Neutrophil (primary cell): ENCODE measurements around the gene WAC.
"Not testable (repeated sequence)": the region's sequence is repeated elsewhere in the genome, so short reads cannot be mapped to it uniquely, and the experiment has no call there.

Experiments used
- H3K27ac ChIP-seq: fragments of 200-600 bp; sonication (generic); 2 replicates; pipeline ENCODE4 v1.5.1; 2016; ENCODE audit warnings: mild to moderate bottlenecking, moderate library complexity
- H3K27me3 ChIP-seq: fragments of 200-600 bp; sonication (generic); 2 replicates; pipeline ENCODE4 v1.6.0; 2016; ENCODE audit warnings: mild to moderate bottlenecking
- H3K36me3 ChIP-seq: fragments of 200-600 bp; sonication (generic); 2 replicates; pipeline ENCODE4 v1.5.1; 2017
- H3K4me1 ChIP-seq, 2 experiments: fragments of 200-600 bp in 1 of 2; sonication (generic) in 1 of 2; 1 replicate in 1 of 2; 2 replicates in 1 of 2; pipeline versions ENCODE4 v1.5.1 to v1.6.1; 2013 to 2016; ENCODE audit warnings: low read depth in 1 of 2, low read length in 1 of 2, mild to moderate bottlenecking in 1 of 2, moderate library complexity in 1 of 2; ENCODE audit not compliant: control insufficient read depth in 1 of 2, insufficient read depth in 1 of 2
- H3K4me3 ChIP-seq, 2 experiments: fragments of 200-600 bp in 1 of 2; sonication (generic) in 1 of 2; 1 replicate in 1 of 2; 2 replicates in 1 of 2; pipeline ENCODE4 v1.5.1; 2013 to 2016; ENCODE audit warnings: low read depth in 1 of 2, low read length in 1 of 2, mild to moderate bottlenecking in 1 of 2, moderate library complexity in 1 of 2
- H3K9me3 ChIP-seq: fragments of 200-600 bp; sonication (generic); 2 replicates; pipeline ENCODE4 v1.5.1; 2016
- CTCF ChIP-seq: fragments of 200-600 bp; sonication (generic); IDR thresholded peaks from 2 replicates; pipeline ENCODE4 v1.5.1; 2016; ENCODE audit warnings: antibody characterized with exemption

Gene WAC

GRCh38 chr10:28569506-28570159 lies 36.7 kb downstream of the WAC start:
- Histone ChIP-seq H3K4me1 (peaks cover 0 to 6% of the 10 kb centered on the region in 2 experiments), H3K27ac (peak overlapping the region; percentile 16), H3K9me3 (no peaks in the 10 kb centered on the region), H3K36me3 (peaks cover 30% of the 10 kb centered on the region), H3K27me3 (no peaks in the 10 kb centered on the region), H3K4me3 (no peak overlapping the region)
- TF ChIP-seq CTCF, result no peak

- no peak overlapping the region for H3K27ac ChIP-seq
- H3K36me3 ChIP-seq, result peaks cover 31% of the 10 kb centered on the region
- H3K27me3 ChIP-seq, result no peaks in the 10 kb centered on the region
- H3K9me3 ChIP-seq, result no peaks in the 10 kb centered on the region
- no peak overlapping the region for H3K4me3 ChIP-seq
- no peaks in the 10 kb centered on the region for H3K4me1 ChIP-seq
- no peak for TF ChIP-seq CTCF
These were observed 37.7 kb downstream of the WAC start for GRCh38 chr10:28570598-28570997.

DNA sequence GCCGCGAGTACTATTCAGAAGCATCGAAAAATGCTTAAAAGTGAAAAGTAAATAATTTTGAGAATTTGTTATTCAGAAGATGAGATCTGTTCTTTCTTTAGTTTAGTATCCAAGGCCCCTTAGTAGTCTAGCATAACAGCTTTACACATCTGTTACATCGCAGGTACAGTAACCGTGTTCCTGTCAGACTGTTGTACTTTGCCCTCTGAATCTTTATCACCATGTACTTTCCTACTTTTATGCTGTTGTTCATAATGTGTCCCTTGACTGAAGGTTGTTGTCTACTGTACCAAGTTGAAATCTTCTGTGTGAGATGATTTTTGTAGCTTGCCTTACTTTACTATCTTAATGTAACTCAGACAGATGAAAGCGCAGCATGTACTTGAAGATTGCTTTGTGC lies 38.3 kb downstream of the WAC start:
- H3K4me3 ChIP-seq, result no peak overlapping the region
- H3K4me1 ChIP-seq, result peaks cover 0 to 7% of the 10 kb centered on the region in 2 experiments

GRCh38 chr10:28574214-28574613 lies 41.3 kb downstream of the WAC start:
- not testable (repeated sequence) for H3K9me3 ChIP-seq, H3K4me3 ChIP-seq, H3K27me3 ChIP-seq
- Histone ChIP-seq H3K36me3 (peaks cover 22% of the 10 kb centered on the region), H3K4me1 (peaks cover 0 to 13% of the 10 kb centered on the region in 2 experiments), H3K27ac (peak overlapping the region; percentile 6)

More for the DNA sequence above, 38.3 kb downstream of the WAC start:
- no peak overlapping the region for H3K27ac ChIP-seq
- H3K9me3 ChIP-seq, result no peaks in the 10 kb centered on the region
- H3K27me3 ChIP-seq, result no peaks in the 10 kb centered on the region
- no peak for TF ChIP-seq CTCF
- H3K36me3 ChIP-seq, result peaks cover 31% of the 10 kb centered on the region

- Histone ChIP-seq H3K4me3 (no peak overlapping the region), H3K4me1 (peaks cover 2 to 13% of the 10 kb centered on the region in 2 experiments), H3K27ac (peak overlapping the region; percentile 30), H3K9me3 (no peaks in the 10 kb centered on the region), H3K27me3 (no peaks in the 10 kb centered on the region), H3K36me3 (peaks cover 22% of the 10 kb centered on the region)
- no peak for TF ChIP-seq CTCF
These were observed 42.9 kb downstream of the WAC start for GRCh38 chr10:28575852-28576251.

DNA sequence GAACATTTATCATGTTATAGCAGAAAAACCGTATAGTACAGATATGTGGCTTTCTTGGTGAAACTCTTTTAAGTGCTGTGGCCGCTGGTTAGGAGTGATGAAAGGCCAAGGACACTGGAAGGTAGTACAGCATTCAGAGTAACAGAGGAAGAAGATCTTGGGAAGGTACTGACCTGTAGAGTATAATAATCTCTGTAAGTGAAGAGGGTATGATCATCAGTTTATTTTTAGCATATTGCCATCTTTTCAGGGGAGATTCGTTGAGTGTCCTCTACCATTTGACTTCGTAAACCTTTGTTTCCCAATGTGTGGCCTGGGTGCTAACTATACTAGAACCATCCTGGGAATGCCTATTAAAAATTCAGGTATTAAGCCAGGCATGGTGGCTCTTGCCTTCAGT lies 44.6 kb downstream of the WAC start:
- Histone ChIP-seq H3K9me3 (no peaks in the 10 kb centered on the region), H3K27ac (no peak overlapping the region), H3K4me3 (no peak overlapping the region), H3K27me3 (no peaks in the 10 kb centered on the region), H3K36me3 (peaks cover 11% of the 10 kb centered on the region), H3K4me1 (peaks cover 18 to 27% of the 10 kb centered on the region in 2 experiments)
- no peak for TF ChIP-seq CTCF
